ENCODE measurements around the gene CBX4.
A peak's percentile ranks its signal among the peaks of the same experiment; 100 is the strongest.

Gene CBX4

GRCh38 chr17:79792341-79792871 is 46.8 kb downstream of the CBX4 start:
- Histone ChIP-seq H3K27me3 (replicated peaks; ENCODE audit: control insufficient read depth, insufficient read depth, low read length) (peaks cover 3% of the 10 kb centered on the region; the same call in 1 of the 2 replicates), H3K4me3 (replicated peaks; ENCODE audit: low read depth, low read length) (no peak overlapping the region), H3K36me3 (ENCODE audit: control insufficient read depth, insufficient read depth, low read length) (no peaks in the 10 kb centered on the region)
- TF ChIP-seq CTCF (IDR thresholded peaks at IDR 0.05; ENCODE audit: insufficient read depth, low read length, poor library complexity, severe bottlenecking), result no peak
- no peak for DNase-seq (ENCODE audit: extremely low read depth, insufficient read length)

- no peak for TF ChIP-seq CTCF (IDR thresholded peaks at IDR 0.05; ENCODE audit: insufficient read depth, low read length, poor library complexity, severe bottlenecking)
Observed at GRCh38 chr17:79791735-79792161, 47.5 kb downstream of the CBX4 start.

GRCh38 chr17:79790805-79791734 is 48.2 kb downstream of the CBX4 start:
- DNase-seq (ENCODE audit: extremely low read depth, insufficient read length), result no peak
- Histone ChIP-seq H3K4me3 (replicated peaks; ENCODE audit: low read depth, low read length) (no peak overlapping the region), H3K36me3 (ENCODE audit: control insufficient read depth, insufficient read depth, low read length) (no peaks in the 10 kb centered on the region), H3K27me3 (replicated peaks; ENCODE audit: control insufficient read depth, insufficient read depth, low read length) (peaks cover 3% of the 10 kb centered on the region; the same call in 1 of the 2 replicates)
- TF ChIP-seq CTCF (IDR thresholded peaks at IDR 0.05; ENCODE audit: insufficient read depth, low read length, poor library complexity, severe bottlenecking), result no peak

More at GRCh38 chr17:79791735-79792161, 47.5 kb downstream of the CBX4 start:
- DNase-seq (ENCODE audit: extremely low read depth, insufficient read length), result no peak
- no peaks in the 10 kb centered on the region for H3K36me3 ChIP-seq (ENCODE audit: control insufficient read depth, insufficient read depth, low read length)
- peaks cover 3% of the 10 kb centered on the region; the same call in 1 of the 2 replicates for H3K27me3 ChIP-seq (replicated peaks; ENCODE audit: control insufficient read depth, insufficient read depth, low read length)
- H3K4me3 ChIP-seq (replicated peaks; ENCODE audit: low read depth, low read length), result no peak overlapping the region

- no peaks in the 10 kb centered on the region for H3K36me3 ChIP-seq (ENCODE audit: control insufficient read depth, insufficient read depth, low read length)
- peaks cover 3% of the 10 kb centered on the region; the same call in 1 of the 2 replicates for H3K27me3 ChIP-seq (replicated peaks; ENCODE audit: control insufficient read depth, insufficient read depth, low read length)
- H3K4me3 ChIP-seq (replicated peaks; ENCODE audit: low read depth, low read length), result no peak overlapping the region
- TF ChIP-seq CTCF (IDR thresholded peaks at IDR 0.05; ENCODE audit: insufficient read depth, low read length, poor library complexity, severe bottlenecking), result peak; percentile 43
- DNase-seq (ENCODE audit: extremely low read depth, insufficient read length), result peak; percentile 53
Observed at GRCh38 chr17:79789943-79790804, 49.1 kb downstream of the CBX4 start.
